ENCODE data around the gene LGMN.
"Not testable (repeated sequence)": the region's sequence is repeated elsewhere in the genome, so short reads cannot be mapped to it uniquely, and the experiment has no call there.

- not testable (repeated sequence) for TF ChIP-seq SP1 (IDR thresholded peaks at IDR 0.05); CTCF (IDR thresholded peaks at IDR 0.05; ENCODE audit: low read depth, low read length, missing input control); ZBTB33 (IDR thresholded peaks at IDR 0.05); YY1 (IDR thresholded peaks at IDR 0.05); GABPA (IDR thresholded peaks at IDR 0.05 in 1 of 2, conservative IDR thresholded peaks at IDR 0.05 in 1 of 2); TAF1 (conservative IDR thresholded peaks at IDR 0.05); RAD21 (IDR thresholded peaks at IDR 0.05)
- TF ChIP-seq, protein P1, sequence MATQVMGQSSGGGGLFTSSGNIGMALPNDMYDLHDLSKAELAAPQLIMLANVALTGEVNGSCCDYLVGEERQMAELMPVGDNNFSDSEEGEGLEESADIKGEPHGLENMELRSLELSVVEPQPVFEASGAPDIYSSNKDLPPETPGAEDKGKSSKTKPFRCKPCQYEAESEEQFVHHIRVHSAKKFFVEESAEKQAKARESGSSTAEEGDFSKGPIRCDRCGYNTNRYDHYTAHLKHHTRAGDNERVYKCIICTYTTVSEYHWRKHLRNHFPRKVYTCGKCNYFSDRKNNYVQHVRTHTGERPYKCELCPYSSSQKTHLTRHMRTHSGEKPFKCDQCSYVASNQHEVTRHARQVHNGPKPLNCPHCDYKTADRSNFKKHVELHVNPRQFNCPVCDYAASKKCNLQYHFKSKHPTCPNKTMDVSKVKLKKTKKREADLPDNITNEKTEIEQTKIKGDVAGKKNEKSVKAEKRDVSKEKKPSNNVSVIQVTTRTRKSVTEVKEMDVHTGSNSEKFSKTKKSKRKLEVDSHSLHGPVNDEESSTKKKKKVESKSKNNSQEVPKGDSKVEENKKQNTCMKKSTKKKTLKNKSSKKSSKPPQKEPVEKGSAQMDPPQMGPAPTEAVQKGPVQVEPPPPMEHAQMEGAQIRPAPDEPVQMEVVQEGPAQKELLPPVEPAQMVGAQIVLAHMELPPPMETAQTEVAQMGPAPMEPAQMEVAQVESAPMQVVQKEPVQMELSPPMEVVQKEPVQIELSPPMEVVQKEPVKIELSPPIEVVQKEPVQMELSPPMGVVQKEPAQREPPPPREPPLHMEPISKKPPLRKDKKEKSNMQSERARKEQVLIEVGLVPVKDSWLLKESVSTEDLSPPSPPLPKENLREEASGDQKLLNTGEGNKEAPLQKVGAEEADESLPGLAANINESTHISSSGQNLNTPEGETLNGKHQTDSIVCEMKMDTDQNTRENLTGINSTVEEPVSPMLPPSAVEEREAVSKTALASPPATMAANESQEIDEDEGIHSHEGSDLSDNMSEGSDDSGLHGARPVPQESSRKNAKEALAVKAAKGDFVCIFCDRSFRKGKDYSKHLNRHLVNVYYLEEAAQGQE (IDR thresholded peaks at IDR 0.05): not testable (repeated sequence)
These were observed 19.8 kb upstream of the LGMN start for GRCh38 chr14:92768236-92768635.
